PC-3 (cell line): ENCODE data around the gene DPH1. TPM values are rescaled to one million over a fixed set of nuclear protein-coding genes. Genes with fewer than 3 reads are reported as not detected.
A peak's percentile ranks its signal among the peaks of the same experiment; 100 is the strongest.

Experiments
- ATAC-seq: fragments of 200-7000 bp; cut with Tn5 transposase; 2 replicates; pipeline ENCODE4 v1.9.1; 2020; ENCODE audit warnings: mild to moderate bottlenecking, moderate library complexity
- BruUV-seq: library from RNA; stranded (reverse); fragments of 400-500 nt; replicated peaks from 2 replicates; lab custom pipeline; 2021; lab: Mats Ljungman, UMichigan
- CTCF ChIA-PET: fragments of 300-600 bp; sonication (Branson Sonifier 250); formaldehyde crosslinking; loops from one replicate; lab custom pipeline; 2022; ENCODE audit warnings: antibody characterized with exemption; lab: Charles Lee
- POLR2A ChIA-PET: fragments of 300-600 bp; sonication (Branson Sonifier 250); formaldehyde crosslinking; loops from one replicate; lab custom pipeline; 2022; ENCODE audit warnings: antibody characterized with exemption; ENCODE audit not compliant: unreplicated experiment; lab: Charles Lee
- DNase-seq: peaks from one replicate; pipeline ENCODE4 v3.0.0-alpha.2; 2015
- H2AFZ ChIP-seq: fragments of 300-600 bp; sonication (generic); 2 replicates; pipeline ENCODE4 v1.6.0; 2016; ENCODE audit warnings: antibody characterized with exemption, low read length
- H3F3A ChIP-seq: fragments of 300-600 bp; sonication (generic); one replicate; pipeline ENCODE4 v1.6.0; 2017; ENCODE audit warnings: antibody characterized with exemption, low read length, control low read depth, mild to moderate bottlenecking; ENCODE audit not compliant: unreplicated experiment
- H3K27ac ChIP-seq: fragments of 300-600 bp; sonication (generic); 2 replicates; pipeline ENCODE4 v1.5.1; 2016; ENCODE audit warnings: mild to moderate bottlenecking, low read length
- H3K27me3 ChIP-seq: fragments of 300-600 bp; sonication (generic); 2 replicates; pipeline ENCODE4 v1.6.1; 2016; ENCODE audit warnings: low read length, mixed read lengths
- H3K36me3 ChIP-seq: fragments of 300-600 bp; sonication (generic); 2 replicates; pipeline ENCODE4 v1.6.1; 2016; ENCODE audit warnings: low read depth, mixed run types, low read length, mixed read lengths
- H3K4me1 ChIP-seq: fragments of 300-600 bp; sonication (generic); 2 replicates; pipeline ENCODE4 v1.5.1; 2016; ENCODE audit warnings: low read length; ENCODE audit not compliant: insufficient read depth
- H3K4me2 ChIP-seq: fragments of 300-600 bp; sonication (generic); 2 replicates; pipeline ENCODE4 v1.6.0; 2016; ENCODE audit warnings: low read length
- H3K4me3 ChIP-seq: fragments of 300-600 bp; sonication (generic); 2 replicates; pipeline ENCODE4 v1.5.1; 2016; ENCODE audit warnings: mild to moderate bottlenecking, low read length, mixed read lengths
- H3K79me2 ChIP-seq: fragments of 300-600 bp; sonication (generic); 2 replicates; pipeline ENCODE4 v1.6.1; 2017; ENCODE audit warnings: low read length, mixed read lengths
- H3K9ac ChIP-seq: fragments of 300-600 bp; sonication (generic); 2 replicates; pipeline ENCODE4 v1.6.0; 2016; ENCODE audit warnings: mild to moderate bottlenecking, low read length
- H3K9me2 ChIP-seq: fragments of 300-600 bp; sonication (generic); replicated peaks from 2 replicates; pipeline ENCODE4 v1.6.1; 2016; ENCODE audit warnings: mixed run types, low read length, mixed read lengths
- H3K9me3 ChIP-seq: fragments of 300-600 bp; sonication (generic); 2 replicates; pipeline ENCODE4 v1.6.1; 2016; ENCODE audit warnings: low read length, mixed read lengths
- H4K20me1 ChIP-seq: fragments of 300-600 bp; sonication (generic); 2 replicates; pipeline ENCODE4 v1.6.1; 2016; ENCODE audit warnings: low read length, mixed read lengths
- CTCF ChIP-seq: fragments of 300-600 bp; sonication (generic); conservative IDR thresholded peaks from 2 replicates; pipeline ENCODE4 v1.5.1; 2017; ENCODE audit warnings: antibody characterized with exemption, low read depth, mild to moderate bottlenecking, low read length
- EZH2 ChIP-seq: fragments of 300-600 bp; sonication (generic); IDR thresholded peaks from one replicate; pipeline ENCODE4 v1.6.1; 2017; ENCODE audit warnings: antibody characterized with exemption, mild to moderate bottlenecking, low read length; ENCODE audit not compliant: unreplicated experiment
- EZH2phosphoT487 ChIP-seq: fragments of 300-600 bp; sonication (generic); IDR thresholded peaks from 2 replicates; pipeline ENCODE4 v1.6.1; 2018; ENCODE audit warnings: mild to moderate bottlenecking, antibody characterized with exemption, low read length, borderline replicate concordance
- intact Hi-C: fragments of 100-400 bp; cut with micrococcal nuclease; formaldehyde crosslinking; loops from 2 replicates; pipeline ENCODE4 v1.9.0; 2023
- total RNA-seq: library from RNA; depleted of rRNA; stranded (reverse); fragments of >200 nt; gene quantifications from 2 replicates; pipeline ENCODE4 v1.2.3, GENCODE V29; 2014

The DPH1 gene
- total RNA-seq, 1 experiment from 2014 or later: 47.9 TPM

DNA sequence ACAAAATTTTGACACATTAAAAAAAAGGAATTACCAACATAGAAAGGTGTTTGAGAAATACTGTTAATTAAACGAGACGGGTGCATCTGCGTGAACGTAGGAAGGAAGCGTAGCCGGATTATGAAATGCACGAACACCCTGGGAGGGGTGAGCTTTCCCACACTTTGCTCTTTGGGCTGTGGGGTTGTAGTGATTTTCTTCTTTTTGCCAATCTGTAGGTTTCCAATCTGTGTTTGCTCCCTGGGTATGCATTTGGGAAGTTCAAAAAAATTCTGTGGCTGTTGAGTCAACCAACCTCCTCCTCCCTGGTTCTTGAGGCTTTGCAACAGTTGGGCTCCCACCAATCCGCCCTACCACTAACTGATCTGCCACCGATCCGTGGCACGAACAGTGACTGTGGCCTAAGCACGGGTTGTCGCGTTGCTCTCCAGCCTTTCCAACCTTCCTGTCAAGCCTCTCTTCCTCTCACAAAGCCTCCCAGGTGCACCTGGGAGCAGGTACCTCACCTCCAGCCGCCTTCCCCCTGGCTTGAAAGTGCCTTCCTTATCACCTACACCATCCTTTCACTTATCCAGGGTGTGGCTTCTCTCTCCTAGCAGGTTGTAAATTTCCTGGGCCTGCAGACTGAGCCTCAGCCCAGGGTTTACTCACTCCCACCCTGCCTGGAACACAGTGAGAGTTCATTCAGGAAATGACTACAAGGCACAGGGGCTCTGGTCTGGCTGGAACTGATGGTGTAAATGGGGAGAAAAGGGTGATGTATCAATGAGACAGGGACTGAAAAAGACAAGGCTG is 21.4 kb upstream of the DPH1 start:
- no peaks in the 10 kb centered on the region for H3K36me3 ChIP-seq
- no peak overlapping the region for H3K9ac ChIP-seq
- H3K9me2 ChIP-seq: no peaks in the 10 kb centered on the region
- no peak overlapping the region for H3K27ac ChIP-seq
- CTCF ChIA-PET: no interaction called here
- H2AFZ ChIP-seq: no peak overlapping the region
- no peak overlapping the region for H3K4me2 ChIP-seq
- no peaks in the 10 kb centered on the region for H3F3A ChIP-seq
- peak; percentile 41 for DNase-seq
- H3K79me2 ChIP-seq: 0 out of 2 replicates have a peak, but pooled peaks cover 9% of the 10 kb centered on the region
- H3K9me3 ChIP-seq: no peaks in the 10 kb centered on the region
- intact Hi-C loops: no loop called here
- no peak for TF ChIP-seq CTCF
- TF ChIP-seq EZH2phosphoT487: no peak
- peaks cover 26% of the 10 kb centered on the region for H3K4me1 ChIP-seq
- POLR2A ChIA-PET: no interaction called here
- no TSS peak for BruUV-seq
- H3K4me3 ChIP-seq: no peak overlapping the region
- no peaks in the 10 kb centered on the region for H3K27me3 ChIP-seq
- no peaks in the 10 kb centered on the region for H4K20me1 ChIP-seq
- peak; percentile 16; the same call in 1 of the 2 replicates for ATAC-seq

DNA sequence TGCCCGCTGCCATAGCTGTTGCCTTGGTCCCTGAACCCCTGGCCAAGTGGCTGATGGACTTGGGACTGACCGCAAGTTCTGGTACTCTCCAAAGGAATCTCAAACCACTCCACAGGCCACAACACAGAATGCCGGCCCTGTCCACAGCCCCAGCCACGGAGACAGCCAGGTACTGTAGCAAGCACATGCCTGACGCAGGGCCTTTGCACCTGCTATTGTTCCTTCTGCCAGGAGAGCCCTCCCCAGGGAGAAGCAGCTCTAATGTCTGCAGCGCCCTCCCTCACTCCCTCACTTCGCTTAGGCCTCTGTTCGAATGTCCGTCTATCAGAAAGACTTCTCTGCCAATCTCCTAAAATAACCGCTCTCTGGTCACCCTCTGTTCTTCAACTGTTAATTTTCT is 20.2 kb upstream of the DPH1 start:
- POLR2A ChIA-PET: no interaction called here
- H3K9me2 ChIP-seq: no peaks in the 10 kb centered on the region
- no peak overlapping the region for H2AFZ ChIP-seq
- H3K9me3 ChIP-seq: no peaks in the 10 kb centered on the region
- H3F3A ChIP-seq: no peaks in the 10 kb centered on the region
- no peaks in the 10 kb centered on the region for H3K36me3 ChIP-seq
- H3K79me2 ChIP-seq: 0 out of 2 replicates have a peak, but pooled peaks cover 9% of the 10 kb centered on the region
- peaks cover 26% of the 10 kb centered on the region for H3K4me1 ChIP-seq
- no peak for ATAC-seq
- no peak overlapping the region for H3K27ac ChIP-seq
- DNase-seq: no peak
- no peak for TF ChIP-seq CTCF
- TF ChIP-seq EZH2: no peak
- no peak for TF ChIP-seq EZH2phosphoT487
- no peaks in the 10 kb centered on the region for H3K27me3 ChIP-seq
- no peak overlapping the region for H3K4me2 ChIP-seq
- H4K20me1 ChIP-seq: no peaks in the 10 kb centered on the region
- intact Hi-C loops: no loop called here
- no peak overlapping the region for H3K9ac ChIP-seq
- CTCF ChIA-PET: no interaction called here
- no TSS peak for BruUV-seq
- no peak overlapping the region for H3K4me3 ChIP-seq
